GM12865 (cell line): ENCODE data around the gene SELENOT.

Experiments
- DNase-seq: peaks from one replicate; pipeline ENCODE4 v3.0.0; 2010; ENCODE audit warnings: low read depth
- H3K4me3 ChIP-seq: 2 replicates; pipeline ENCODE4 v1.5.1; 2011; ENCODE audit warnings: mild to moderate bottlenecking, low read depth, low read length, control low read depth
- TF ChIP-seq, protein P1 (sequence below): IDR thresholded peaks from 2 replicates; pipeline ENCODE4 v1.5.1; 2011; ENCODE audit warnings: low read length, control low read depth, low read depth, inconsistent platforms; ENCODE audit not compliant: insufficient read depth; ENCODE audit errors: missing control alignments

SELENOT gene

DNA sequence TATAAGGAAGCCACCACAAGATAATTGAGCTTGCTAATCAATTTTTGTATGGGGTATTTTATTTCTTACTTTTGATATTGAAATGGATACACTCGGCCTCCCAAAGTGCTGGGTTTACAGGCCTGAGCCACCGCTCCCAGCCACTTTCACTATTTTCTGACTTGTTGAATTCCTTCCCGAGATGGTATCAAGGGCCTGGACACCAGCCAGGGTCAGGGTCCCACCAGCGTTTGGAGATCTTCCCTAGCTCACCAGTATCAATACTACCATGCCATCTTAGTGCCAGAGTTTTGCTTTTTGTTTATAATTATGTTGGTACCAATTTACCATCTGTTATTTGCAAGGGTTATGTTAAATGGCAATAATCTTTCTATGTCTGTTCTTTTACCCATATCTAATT is 5.5 kb upstream of the SELENOT start:
- no peak for DNase-seq
- H3K4me3 ChIP-seq: no peak overlapping the region
- TF ChIP-seq, protein P1, sequence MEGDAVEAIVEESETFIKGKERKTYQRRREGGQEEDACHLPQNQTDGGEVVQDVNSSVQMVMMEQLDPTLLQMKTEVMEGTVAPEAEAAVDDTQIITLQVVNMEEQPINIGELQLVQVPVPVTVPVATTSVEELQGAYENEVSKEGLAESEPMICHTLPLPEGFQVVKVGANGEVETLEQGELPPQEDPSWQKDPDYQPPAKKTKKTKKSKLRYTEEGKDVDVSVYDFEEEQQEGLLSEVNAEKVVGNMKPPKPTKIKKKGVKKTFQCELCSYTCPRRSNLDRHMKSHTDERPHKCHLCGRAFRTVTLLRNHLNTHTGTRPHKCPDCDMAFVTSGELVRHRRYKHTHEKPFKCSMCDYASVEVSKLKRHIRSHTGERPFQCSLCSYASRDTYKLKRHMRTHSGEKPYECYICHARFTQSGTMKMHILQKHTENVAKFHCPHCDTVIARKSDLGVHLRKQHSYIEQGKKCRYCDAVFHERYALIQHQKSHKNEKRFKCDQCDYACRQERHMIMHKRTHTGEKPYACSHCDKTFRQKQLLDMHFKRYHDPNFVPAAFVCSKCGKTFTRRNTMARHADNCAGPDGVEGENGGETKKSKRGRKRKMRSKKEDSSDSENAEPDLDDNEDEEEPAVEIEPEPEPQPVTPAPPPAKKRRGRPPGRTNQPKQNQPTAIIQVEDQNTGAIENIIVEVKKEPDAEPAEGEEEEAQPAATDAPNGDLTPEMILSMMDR: no peak

DNA sequence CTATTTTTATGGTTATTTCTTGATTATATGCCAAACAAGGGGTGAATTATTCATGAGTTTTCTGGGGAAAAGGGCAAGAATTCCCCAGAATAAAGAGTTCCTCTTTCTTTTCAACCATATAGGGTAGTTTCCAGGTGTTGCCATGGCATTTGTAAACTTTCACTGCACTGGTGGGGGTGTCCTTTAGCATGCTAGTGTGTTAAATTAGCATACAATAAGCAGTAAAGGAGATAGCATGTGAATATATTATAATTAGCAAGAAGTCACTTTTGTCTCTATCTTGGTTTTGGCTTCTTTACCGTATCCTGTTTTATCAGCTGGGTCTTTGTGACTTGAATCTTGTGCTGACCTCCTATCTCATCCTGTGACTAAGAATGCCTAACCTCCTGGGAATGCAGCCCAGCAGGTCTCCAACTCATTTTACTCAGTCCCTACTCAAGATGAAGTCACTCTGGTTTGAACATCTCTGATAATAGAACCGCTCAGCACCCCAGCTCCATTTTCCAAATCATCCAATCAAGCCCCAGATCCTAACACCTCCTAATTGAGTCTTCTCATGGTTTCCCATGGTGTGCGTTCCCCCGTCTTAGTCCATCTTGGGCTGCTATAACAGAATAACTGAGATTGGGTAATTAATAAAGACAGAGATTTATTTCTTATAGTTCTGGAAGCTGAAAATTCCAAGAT is 3.4 kb upstream of the SELENOT start:
- H3K4me3 ChIP-seq: peak overlapping the region; percentile 99
- TF ChIP-seq, protein P1: no peak
- peak; percentile 61 for DNase-seq

DNA sequence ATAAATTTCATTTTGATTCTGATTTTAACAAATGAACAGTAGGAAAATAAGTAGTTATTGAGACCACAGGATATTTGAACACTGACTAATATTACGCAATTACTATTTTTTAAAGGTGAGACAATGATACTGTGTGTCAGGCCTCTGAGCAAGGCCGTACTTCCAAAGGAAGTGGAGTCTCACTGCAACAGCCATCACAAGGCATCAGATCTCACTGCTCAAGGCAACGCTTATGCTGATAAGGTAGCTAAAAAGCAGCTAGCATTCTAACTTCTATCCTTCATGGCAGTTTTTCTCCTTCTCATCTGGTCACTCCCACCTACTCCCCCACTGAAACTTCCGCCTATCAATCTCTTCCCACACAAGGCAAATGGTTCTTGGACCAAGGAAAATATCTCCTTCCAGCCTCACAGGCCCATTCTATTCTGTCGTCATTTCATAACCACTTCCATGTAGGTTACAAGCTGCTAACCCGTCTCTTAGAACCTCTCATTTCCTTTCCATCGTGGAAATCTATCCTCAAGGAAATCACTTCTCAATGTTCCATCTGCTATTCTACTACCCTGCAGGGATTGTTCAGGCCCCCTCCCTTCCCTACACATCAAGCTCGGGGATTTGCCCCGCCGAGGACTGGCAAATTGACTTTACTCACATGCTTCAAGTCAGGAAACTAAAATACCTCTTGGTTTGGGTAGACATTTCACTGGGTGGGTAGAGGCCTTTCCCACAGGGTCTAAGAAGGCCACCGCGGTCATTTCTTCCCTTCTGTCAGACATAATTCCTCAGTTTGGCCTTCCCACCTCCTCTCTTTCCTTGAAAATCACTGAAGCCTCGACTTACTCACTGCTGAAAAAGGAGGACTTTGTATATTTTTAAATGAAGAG is 2.2 kb upstream of the SELENOT start:
- peak overlapping the region; percentile 99 for H3K4me3 ChIP-seq
- DNase-seq: peak; percentile 53

DNA sequence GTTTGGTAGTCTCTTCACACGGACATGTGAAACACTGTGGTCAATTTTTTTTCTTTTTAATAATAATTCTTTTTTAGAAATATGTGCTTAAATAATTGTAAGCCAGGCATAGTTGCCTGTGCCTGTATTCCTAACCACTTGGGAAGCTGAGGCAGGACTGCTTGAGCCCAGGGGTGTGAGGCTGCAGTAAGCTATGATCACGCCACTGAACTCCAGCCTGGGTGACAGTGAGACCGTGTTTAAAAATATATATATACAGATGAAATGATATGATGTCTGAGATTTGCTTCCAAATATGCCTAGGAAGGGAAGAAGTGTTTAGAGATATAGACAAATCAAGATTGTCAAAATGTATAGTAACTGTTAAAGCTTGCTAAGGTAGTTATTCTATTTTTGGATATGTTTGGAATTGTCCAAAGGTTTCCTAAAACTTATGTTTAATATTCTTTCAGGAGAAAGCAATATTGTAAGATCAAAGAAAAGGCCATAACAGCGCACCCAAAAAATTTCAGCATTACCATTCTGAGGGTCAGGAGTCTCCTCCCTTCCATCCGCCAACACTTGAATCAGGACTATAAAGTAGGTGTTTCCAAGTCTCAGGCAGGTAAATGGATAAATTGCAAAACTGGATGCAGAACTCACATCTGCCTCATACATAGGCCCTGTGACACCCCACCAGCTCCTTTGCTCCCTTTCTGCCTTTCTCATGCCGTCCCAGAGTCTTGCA is 532 bp upstream of the SELENOT start:
- TF ChIP-seq, protein P1: no peak
- no peak for DNase-seq
- H3K4me3 ChIP-seq: peak overlapping the region; percentile 99

DNA sequence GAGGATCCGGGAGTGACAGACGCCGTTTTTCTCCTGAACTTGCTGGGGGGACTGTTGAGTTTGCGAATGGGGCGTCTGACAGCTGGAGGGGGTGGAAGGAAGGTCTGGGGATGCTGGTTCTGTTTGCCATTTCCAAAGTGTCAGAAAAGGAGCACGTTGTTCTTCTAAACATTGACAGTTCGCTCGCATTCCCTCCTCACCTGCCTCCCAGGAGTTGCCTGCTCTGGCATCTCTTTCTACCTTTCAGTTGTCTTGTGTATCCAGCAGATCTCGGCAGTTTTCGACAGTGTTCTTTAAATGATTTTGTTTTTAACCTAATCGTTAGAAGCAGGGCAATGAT is 829 bp downstream of the SELENOT start:
- TF ChIP-seq, protein P1: no peak
- no peak for DNase-seq
- H3K4me3 ChIP-seq: peak overlapping the region; percentile 99

DNA sequence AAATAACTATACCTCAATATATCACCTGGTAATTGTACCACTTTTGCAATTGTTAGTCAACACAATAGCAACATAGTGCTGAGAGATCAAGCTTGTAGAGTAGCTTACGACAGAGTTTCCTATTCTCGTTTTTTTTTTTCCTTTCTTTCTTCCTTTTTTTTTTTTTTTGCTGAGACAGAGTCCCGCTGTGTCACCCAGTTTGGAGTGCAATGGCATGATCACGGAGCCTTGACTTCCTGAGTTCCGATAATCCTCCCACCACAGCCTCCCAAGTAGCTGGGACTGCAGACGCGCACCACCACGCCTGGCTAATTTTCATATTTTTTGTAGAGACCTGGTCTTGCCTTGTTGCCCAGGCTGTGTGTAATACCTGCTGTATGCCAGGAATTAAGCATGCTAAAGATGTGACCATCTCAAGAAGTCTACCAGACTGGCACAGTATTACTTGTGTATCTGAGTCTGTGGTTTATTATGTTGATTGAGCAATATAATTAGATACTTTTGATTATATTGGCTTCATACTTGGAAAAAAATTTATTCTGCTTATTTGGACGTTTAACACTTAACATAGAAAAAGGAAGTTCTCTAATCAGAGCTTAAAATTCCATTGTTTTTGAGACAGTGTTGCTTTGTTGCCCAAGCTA is 3.0 kb downstream of the SELENOT start:
- H3K4me3 ChIP-seq: peak overlapping the region; percentile 99
- peak; percentile 48 for DNase-seq
- TF ChIP-seq, protein P1: no peak
